Hippocampal formation (tissue), 2 donors: Measurements from ENCODE around the gene DPF1.
"Not testable (repeated sequence)": the region's sequence is repeated elsewhere in the genome, so short reads cannot be mapped to it uniquely, and the experiment has no call there.

Source experiments
- DNase-seq, 2 donors: peaks; one replicate each; lab custom pipeline; 2025; lab: John Stamatoyannopoulos, UW

Gene DPF1

DNA sequence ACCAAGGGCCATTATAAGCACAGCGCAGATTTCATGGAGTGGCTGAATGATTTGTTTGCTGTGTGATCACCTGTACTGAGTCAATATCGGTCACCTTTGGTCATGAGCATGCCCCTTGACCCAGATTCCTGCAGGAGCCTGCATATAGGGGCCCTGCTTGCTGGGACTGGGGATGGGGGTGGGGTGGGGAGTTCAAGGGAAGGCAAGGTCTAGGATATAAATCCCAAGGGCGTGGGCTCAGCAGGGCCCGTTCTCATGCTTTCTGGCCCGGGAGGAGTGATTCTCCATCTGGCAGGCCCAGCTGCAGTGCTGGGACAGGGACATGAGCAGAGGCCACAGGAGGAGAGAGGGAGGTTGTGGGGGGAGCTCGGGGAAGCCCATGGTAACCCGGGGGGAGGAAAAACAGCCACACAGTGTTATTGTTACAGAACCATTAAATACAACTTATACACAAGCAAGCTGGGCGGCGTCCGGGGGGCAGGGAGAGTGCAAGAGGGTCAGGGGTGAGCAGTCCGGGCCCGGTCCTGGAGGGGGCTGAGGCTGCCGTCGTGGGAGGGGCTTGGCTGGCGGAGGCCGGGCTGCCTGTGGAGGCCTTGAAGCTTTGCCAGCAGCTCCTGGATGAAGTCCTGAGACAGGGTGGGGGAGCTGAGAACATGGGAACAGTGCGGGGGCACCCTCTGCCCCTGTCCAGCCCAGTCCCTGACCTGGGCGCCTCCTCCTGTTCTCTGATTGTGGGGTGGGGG, 27.0 kb upstream of the DPF1 start:
- DNase-seq = peak; percentile 80 to 86

DNA sequence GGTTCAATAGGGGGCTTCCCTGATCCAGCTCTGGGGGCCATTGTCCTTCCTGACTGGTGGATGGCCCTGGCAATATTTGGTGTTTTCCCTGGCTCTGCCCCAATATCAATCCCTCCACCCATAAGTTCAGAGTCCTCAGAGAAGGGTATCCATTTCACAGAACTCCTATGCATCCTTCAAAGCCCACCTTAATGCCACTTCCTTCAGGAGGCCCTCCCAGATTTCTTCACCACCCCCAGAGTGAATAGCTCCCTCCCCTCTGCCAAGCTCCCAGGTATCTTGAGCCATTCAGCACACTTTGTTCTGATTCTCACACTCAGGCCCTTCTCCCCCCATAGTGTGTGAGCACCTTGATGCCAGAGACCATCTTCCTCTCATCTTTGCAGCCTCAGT, 26.4 kb upstream of the DPF1 start:
- no peak for DNase-seq

DNA sequence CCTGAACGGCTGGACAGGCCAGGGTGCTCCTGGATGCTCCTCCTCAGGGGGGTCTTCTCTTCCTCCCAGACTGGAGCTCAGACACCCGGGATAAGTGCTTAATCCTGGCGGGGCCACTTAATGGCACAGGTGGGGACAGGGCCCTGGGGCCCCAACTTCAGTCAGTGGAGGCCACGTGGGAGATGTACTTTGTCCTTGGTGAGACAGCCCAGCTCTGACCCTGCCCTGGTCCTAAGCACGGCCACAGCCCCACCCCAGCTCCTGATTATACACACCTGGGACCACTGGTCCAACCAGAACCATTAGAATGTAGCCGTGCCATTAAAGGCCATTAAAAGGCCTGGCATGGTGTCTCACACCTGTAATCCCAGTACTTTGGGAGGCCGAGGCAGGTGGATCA, 24.4 kb upstream of the DPF1 start:
- DNase-seq = no peak

DNA sequence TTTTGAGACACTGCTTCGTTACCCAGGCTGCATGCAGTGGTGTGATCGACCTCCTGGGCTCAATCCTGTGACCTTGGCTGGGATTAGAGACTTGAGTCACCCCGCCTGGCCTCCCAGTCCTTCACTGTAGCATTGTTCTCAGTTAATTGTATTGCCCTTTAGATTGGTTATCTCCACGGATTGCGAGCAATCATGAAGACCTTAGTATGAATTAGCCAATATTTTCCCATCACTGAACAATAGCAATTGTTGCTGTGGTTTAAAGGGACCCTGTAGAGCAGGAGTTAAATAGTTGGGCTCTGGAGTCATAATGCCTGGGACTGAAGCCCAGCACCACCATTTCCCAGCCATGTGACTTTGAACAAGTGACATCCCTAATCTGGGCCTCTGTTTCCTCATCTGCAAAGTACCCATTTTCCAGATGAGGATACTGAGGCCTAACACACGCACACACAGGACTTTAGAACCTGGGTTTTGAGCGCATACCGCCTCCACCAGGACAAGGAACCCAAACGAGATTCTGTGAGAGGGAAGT, 23.8 kb upstream of the DPF1 start:
- DNase-seq = peak in 1 of 2 donors; percentile 52

DNA sequence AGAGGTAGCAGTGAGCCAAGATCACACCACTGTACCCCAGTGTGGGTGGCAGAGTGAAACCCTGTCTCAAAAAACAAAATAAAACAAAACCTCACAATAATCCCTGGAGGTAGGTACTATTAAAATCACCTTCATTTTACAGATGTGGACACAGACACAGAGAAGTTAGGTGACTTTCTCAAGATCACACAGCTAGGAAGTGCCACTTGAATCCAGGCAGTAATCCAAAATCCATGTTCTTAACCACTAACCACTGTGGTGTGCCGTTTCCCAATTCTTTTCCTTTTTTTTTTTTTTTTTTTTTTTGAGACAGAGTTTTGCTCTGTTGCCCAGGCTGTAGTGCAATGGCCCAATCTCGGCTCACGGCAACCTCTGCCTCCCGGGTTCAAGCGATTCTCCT, 23.1 kb upstream of the DPF1 start:
- no peak for DNase-seq

DNA sequence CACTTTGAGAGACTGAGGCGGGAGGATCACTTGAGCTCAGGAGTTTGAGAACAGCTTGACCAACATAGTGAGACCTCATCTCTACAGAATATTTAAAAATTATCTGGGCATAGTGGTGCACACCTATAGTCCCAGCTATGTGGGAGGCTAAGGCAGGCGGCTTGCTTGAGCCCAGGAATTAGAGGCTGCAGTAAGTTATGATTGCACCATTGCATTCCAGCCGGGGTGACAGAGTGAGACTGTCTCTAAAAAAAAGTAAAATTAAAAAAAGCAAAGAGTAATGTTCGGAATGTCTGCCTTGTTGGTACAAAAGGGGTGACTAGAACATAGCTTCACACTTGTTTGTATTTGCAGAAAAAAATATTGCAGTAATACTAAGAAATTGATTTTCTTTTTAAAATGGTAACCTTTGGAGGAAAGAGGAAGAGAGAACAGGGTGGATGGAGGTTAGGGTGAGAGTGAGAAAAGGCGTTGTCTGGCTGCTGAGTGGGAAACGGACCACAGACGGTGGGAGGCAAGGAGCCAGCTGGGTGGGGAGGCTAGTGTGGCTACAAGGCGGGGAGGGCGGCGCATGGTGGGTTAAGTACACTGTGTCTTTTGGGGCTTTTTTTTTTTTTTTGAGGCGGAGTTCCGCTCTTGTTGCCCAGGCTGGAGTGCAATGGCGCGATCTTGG, 21.9 kb upstream of the DPF1 start:
- no peak for DNase-seq

DNA sequence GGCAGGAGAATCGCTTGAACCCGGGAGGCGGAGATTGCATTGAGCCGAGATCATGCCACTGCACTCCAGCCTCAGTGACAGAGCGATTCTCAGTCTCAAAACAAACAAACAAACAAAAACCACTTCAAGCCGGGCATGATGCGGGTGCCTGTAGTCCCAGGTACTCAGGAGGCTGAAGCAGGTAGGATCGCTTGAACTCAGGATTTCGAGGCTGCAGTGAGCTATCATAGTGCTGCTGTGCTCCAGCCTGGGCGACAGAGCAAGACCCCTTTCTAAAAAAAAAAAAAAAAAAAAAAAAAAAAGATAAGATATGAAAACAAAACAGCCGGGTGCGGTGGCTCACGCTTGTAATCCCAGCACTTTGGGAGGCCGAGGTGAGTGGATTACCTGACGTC, 19.3 kb upstream of the DPF1 start:
- no peak for DNase-seq

DNA sequence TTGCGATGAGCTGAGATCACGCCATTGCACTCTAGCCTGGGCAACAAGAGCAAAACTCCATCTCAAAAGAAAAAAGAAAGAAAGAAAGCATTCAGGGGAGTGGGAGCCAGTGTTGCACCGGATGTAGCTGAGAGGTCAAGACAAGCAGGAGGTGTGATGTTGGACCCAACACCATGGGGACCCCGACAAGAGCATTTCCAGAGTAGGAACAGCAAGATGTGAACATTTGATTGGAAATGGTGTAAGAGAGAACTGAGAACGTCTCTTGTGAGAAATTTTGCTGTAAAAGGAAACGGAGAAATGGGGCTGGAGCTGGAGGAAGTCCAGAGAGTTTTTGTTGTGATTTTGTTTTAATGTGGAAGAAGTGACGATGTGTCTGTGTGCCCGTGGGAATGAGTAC, 15.8 kb upstream of the DPF1 start:
- DNase-seq = no peak

DNA sequence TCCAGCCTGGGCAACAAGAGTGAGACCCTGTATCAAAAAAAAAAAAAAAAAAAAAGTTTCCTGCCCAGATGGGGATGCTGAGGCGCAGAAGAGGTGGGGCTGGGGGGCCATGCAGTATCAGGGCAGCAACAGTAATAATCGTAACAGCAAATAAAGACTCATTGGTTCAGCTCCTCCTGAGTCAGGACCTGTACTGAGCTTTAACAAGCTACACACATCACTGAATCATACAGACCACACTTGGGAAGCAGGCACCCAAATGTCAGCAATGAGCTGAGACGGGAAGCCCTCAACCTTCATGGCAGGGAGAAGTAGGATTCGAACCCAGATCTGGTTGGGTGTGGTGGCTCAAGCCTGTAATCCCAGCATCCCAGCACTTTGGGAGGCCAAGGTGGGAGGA, 10.6 kb upstream of the DPF1 start:
- no peak for DNase-seq

DNA sequence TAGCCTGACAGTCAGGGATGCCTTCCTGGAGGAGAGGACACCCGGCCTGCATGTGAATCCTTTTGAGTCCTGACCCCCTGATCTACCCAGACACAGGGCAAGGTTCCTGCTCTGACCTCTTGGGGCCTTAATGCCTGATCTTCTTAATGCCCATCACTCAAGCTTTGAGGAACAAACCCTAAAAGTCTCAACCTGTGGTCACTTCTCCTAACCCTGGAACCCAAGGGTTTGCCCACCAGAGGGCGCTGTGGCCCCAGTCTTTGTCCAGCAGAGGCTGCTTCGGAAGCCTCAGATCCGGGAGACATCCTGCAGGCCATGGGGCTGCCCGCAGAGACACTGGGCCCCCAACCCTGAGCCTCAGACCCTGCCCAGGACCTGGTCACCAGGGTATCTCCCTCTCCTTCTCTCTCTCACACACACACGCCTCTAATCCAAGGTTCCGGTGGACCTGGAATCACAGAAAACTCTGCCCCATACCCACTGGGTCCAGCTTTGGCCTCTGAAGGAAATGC, 9.8 kb upstream of the DPF1 start:
- peak; percentile 46 to 68 for DNase-seq

DNA sequence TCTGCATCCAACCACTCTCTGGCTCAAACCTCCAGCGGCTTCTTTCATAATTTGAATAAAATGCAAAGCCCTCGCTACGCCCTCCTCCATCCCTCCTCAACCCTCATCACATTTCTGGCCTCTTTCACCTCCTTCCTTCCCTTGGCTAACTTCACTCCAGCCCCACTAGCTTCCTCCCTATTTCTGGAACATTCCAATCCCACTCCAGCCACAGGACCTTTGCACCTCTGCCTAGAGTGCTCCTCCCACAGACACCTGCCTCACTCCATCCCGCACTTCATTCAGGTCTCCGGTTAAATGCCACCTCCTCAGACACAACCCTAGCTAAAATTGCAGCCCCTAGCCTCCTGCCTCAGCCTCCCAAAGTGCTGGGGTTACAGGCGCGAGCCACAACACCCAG, 7.9 kb upstream of the DPF1 start:
- DNase-seq = no peak

DNA sequence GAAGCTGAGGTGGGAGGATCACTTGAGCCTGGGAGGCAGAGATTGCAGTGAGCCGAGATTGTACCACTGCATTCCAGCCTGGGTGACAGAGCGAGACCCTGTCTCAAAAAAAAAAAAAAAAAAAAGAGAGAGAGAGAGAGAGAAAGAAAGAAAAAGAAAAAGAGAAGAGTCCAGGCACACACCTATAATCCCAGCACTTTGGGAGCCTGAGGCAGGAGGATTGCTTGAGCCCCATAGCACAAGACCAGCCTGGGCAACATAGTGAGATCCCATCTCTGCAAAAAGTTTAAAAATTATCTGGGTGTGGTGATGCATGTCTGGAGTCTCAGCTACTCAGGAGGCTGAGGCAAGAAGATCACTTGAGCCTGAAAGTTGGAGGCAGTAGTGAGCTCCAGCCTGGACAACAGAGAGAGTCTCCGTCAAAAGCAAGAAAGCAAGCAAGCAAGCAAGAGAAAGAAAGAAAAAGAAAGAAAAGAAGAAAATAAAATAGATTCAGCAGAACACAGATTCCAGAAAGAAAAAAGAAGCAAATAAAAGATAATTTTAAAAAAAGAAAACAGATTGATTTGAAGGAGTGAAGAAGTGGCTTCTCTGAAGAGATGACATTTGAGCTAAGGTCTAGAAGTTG, 6.6 kb upstream of the DPF1 start:
- not testable (repeated sequence) for DNase-seq

DNA sequence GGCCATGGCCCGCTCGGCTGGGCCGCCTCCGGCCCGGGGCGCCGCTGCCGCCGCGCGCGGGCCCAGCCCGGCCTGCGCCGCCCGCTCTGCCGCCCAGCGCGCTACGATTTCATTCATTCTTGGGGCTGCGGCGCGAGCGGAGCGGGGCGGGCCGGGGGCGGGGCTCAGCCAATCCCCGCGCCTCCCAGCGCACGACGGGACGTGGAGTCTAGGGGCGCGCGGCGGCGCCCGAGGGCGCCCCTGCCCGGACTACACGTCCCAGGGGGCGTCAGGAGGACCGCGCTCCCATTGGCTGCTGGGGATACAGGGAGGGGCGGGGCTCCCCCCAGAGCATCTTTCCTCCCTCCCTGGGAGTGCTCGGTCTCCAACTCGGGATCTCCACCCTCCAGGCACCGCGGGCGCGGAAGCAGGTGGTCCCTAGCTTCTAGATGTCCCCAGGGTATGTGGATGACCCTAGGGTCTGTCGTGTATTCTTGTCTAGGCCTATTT, 5.6 kb upstream of the DPF1 start:
- DNase-seq = peak; percentile 88 to 90

DNA sequence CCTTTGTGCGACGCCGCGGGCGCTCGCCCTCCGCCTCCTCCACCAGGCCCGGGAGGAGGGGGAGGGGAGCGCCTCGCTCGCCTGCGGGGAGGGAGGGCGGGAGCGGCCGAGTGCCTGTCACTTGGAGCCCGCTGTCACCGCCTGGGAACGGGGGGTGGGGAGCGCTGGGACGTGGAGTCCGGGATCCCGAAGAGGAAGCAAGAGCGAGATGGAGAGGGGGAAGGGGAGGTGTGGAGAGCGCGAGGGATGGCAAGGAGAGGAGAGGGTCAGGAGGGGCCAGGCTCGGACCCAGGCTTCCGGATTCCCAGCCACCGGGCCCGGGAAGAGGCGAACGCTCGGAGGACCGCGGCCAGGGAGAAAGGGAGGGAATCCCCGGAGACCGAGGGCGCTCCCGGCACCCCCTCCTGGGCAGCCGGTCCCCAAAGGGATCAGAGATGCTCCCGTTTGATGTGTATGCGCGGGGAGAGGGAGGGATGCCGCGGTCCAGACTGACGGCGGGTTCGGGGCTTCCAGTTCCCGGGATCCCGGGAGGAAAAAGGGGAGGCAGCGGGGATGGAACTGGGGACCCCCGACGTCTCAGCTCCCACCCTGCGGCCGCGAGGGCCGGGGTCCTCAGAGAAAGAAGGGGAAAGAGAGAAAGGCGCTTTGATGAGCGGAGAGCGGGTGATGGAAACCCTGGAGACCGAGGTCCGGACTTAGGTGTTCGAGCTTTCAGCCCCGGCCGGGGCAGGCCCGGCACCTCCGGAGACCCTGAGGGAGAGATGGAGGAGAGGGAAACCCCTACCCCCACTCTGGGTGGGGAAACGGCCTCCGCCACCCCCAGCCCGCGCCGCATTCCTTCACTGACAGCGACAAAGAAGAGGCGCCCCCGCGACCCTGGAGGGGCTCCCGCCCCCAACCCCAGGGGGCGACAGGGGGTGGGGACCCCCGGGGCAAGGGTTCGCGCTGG, 4.7 kb upstream of the DPF1 start:
- DNase-seq = peak in 1 of 2 donors; percentile 22

DNA sequence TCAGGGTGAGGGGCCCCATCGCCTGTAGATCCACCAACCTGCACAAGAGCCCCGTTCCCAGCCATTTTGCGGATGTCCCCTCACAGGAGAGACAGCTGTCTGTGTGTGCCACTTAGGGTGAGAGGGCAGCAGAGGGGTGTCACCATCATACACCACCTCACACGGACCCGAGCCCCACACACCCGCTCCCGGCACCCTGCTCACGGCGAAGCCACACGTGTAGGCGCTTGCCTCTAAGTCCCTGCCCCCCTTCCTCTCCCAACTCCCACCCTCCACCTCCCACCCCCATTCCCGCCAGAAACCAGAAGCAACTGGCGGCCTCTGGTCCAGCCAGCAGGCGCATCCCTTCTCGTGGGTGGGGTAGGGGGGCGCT, 4.0 kb upstream of the DPF1 start:
- no peak for DNase-seq

DNA sequence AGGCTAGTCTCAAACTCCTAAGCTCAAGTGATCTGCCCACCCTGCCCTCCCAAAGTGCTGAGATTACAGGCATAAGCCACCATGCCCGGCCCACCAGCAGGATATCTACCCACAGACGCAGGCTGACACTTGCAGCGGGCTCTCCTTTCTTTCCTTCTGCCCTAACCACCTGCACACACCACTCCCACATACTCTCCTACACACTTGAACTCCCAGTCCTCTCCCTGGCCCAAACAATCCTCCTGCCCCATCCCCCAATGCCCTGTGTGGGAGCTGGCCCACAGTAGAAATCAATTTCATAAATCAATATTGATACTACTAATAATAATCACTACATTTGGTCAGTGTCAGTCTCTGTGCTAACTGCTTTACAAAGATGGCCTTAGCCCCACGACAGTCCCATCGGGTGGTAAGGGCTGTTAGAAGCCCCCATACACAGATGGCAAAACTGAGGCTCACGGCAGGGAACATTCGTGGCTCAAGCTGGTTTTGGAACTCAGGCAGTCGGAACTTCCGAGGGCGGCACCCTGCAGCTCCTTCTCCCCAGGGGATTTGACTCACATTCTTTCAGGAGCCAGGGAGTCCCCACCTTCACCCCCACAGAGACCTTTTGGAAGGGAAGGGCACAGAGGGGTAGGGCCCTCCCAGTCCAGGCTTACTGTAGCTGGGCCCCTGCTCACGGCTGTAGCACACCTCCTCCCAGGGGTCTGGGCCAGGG, 3.4 kb upstream of the DPF1 start:
- DNase-seq = no peak

DNA sequence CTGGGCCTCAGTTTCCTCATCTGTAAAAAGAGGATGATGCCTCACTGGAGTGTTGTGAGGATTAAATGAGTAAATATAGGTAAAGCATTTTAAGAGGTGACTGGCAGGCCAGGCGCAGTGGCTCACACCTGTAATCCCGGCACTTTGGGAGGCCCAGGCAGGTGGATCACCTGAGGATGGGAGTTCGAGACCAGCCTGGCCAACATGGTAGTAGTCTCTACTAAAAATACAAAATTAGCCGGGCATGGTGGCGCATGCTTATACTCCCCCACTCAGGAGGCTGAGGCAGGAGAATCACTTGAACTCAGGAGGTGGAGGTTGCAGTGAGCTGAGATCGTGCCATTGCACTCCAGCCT, 819 bp upstream of the DPF1 start:
- not testable (repeated sequence) for DNase-seq

DNA sequence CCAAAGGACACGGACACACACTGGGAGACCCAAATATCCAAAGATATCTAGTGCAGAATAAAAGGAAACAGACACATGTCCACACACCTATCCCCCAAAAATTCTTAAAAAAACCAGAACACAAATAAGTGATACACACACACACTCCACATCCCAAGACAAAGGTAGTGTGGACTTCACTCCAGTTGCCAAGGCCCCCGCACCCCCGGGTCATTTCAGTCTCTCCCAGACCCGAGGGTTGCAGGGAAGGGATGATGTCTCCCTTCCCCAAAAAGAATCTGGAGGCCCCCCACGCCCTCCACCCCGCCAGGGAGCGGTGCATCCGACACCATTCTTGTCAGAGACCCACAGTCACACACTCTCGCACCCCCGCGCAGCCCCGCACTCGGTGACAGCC, 407 bp downstream of the DPF1 start:
- DNase-seq = no peak

DNA sequence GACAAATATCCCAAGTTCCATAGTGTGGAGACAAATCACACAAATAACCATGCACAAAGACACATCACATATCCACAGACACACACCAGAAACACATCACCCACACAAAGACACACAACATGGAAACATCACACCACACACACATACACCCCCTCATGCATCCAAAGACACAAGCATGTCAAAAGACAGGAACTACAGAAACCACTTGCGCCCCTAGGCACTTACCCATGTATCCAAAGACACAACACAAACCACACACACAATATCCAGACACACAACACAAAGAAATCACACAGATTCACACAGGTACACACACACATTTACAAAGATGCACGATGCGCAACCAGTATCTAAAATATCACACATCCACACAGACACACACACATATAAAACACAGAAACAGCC, 901 bp downstream of the DPF1 start:
- DNase-seq = no peak

DNA sequence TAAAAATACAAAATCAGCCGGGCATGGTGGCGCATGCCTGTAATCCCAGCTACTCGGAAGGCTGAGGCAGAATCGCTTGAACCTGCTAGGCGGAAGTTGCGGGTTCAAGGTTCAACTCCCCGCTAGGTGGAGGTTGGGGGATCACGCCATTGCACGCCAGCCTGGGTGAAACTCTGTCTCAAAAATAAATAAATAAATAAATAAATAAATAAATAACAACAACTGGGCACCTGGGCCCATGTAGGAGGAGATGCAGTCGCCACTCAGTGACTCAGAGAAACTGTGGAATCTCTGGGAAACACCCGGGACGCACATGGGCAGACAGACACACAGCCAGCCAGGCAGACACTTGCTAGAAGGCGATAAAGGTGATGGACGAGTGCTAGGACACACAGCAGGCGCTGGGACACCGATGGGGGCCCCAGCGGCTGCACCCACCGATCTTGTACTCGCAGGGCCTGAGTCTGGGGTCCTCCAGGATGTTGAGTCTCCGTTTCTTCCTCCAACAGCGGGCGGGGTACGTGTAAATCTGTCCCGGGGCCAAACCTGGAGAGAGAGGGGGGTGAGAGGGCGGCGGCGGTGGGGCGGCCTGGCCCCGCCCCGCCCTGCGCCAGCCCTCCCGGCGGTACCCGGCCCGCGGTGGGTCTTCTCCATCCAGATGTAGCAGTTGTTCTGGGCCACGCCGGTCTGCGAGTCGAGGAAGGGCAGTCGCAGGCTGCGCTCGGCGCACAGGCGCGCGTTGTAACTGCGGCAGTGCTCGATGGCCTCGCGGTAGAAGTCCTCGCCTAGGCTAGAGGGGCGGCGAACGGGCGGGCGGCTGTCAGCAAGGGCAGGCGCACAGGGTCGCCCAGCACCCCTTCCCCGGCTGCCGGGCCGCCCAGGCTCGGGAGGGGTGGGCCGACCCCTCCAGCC, 1.8 kb downstream of the DPF1 start:
- DNase-seq = no peak
